Choroid plexus epithelial cell (primary cell): ENCODE results near the gene FBLN2.
A peak's percentile ranks its signal among the peaks of the same experiment; 100 is the strongest.
"Not testable (repeated sequence)": the region's sequence is repeated elsewhere in the genome, so short reads cannot be mapped to it uniquely, and the experiment has no call there.

Source experiments
- DNase-seq: peaks from one replicate; pipeline ENCODE4 v3.0.0-alpha.2; 2010; ENCODE audit warnings: low read depth
- H3K4me3 ChIP-seq: 2 replicates; pipeline ENCODE4 v1.5.1; 2011; ENCODE audit warnings: low read depth, mild to moderate bottlenecking, control low read depth, low read length, moderate library complexity
- TF ChIP-seq, protein P1 (sequence below): conservative IDR thresholded peaks from 2 replicates; pipeline ENCODE4 v1.5.1; 2011; ENCODE audit warnings: low read depth, mild to moderate bottlenecking, control low read depth, inconsistent platforms, low read length, moderate library complexity

FBLN2 gene

GRCh38 chr3:13520326-13520880, 28.5 kb upstream of the FBLN2 start:
- TF ChIP-seq, protein P1, sequence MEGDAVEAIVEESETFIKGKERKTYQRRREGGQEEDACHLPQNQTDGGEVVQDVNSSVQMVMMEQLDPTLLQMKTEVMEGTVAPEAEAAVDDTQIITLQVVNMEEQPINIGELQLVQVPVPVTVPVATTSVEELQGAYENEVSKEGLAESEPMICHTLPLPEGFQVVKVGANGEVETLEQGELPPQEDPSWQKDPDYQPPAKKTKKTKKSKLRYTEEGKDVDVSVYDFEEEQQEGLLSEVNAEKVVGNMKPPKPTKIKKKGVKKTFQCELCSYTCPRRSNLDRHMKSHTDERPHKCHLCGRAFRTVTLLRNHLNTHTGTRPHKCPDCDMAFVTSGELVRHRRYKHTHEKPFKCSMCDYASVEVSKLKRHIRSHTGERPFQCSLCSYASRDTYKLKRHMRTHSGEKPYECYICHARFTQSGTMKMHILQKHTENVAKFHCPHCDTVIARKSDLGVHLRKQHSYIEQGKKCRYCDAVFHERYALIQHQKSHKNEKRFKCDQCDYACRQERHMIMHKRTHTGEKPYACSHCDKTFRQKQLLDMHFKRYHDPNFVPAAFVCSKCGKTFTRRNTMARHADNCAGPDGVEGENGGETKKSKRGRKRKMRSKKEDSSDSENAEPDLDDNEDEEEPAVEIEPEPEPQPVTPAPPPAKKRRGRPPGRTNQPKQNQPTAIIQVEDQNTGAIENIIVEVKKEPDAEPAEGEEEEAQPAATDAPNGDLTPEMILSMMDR = no peak
- no peak overlapping the region for H3K4me3 ChIP-seq
- DNase-seq = no peak

- TF ChIP-seq, protein P1 = no peak
- no peak for DNase-seq
- no peak overlapping the region for H3K4me3 ChIP-seq
Measured at GRCh38 chr3:13521309-13521708, 27.6 kb upstream of the FBLN2 start.

DNA sequence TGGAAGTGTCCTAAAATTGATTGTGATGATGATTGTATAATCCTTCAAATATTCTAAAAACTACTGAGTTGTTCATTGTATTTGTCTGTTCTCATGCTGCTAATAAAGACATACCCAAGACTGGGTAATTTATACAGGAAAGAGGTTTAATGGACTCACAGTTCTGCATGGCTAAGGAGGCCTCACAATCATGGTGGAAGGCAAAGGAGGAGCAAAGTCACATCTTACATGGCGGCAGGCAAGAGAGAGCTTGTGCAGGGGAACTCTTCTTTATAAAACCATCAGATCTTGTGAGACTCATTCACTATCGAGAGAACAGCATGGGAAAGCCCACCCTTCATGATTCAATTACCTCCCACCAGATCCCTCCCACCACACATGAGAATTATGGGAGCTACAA, 27.2 kb upstream of the FBLN2 start:
- H3K4me3 ChIP-seq, DNase-seq: not testable (repeated sequence)

GRCh38 chr3:13522236-13522635, 26.7 kb upstream of the FBLN2 start:
- no peak for DNase-seq
- H3K4me3 ChIP-seq = no peak overlapping the region
- TF ChIP-seq, protein P1 = no peak

GRCh38 chr3:13524979-13525669, 23.8 kb upstream of the FBLN2 start:
- TF ChIP-seq, protein P1 = no peak

DNA sequence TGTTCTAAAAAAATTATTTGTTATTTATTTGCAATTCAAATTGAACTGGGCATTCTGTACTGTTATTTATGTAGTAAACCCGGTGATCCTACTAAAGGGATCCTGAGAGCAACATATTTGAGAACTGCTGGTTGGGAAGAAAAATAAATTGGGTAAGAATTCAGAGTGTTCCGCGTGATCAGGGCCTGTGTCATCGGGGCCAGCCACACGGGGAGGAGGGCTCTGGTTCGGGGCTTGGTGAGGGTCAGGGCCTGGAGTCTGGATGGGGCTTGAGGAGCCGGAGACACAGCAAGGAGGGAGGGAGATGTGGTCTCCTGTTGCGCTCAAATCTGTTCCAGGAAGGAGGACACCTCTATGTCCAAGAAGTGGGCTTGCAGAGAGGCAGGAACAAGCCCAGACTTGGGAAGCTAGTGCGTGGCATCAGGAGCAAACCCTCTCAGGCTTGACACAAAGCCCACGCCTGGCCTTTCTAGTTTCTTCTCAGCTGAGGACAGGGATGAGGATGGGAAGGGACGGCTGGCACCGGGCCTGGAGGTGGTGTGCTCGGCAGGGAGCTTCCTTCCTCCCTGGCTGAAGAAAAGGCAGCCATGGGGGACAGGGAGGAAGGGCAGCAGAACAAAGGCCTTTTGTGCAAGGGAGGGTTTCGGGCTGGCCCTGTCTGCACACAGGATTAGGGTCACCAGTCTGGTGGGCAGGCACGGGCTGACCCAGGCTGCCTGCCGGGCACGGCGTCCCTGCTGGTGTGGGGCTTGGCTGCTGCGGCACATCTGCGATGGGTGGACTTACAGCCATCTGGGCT, 22.9 kb upstream of the FBLN2 start:
- peak; percentile 68 for DNase-seq
- TF ChIP-seq, protein P1 = no peak
- no peak overlapping the region for H3K4me3 ChIP-seq

More at GRCh38 chr3:13524979-13525669, 23.8 kb upstream of the FBLN2 start:
- peak; percentile 79 for DNase-seq
- H3K4me3 ChIP-seq = no peak overlapping the region

GRCh38 chr3:13526626-13526949, 22.3 kb upstream of the FBLN2 start:
- H3K4me3 ChIP-seq = no peak overlapping the region
- DNase-seq = no peak
- TF ChIP-seq, protein P1 = no peak
